SJSA1 (cell line): Measurements from ENCODE around the gene CFAP210. TPM values are rescaled to one million over a fixed set of nuclear protein-coding genes. Genes with fewer than 3 reads are reported as not detected.
A peak's percentile ranks its signal among the peaks of the same experiment; 100 is the strongest.
"Not testable (repeated sequence)": the region's sequence is repeated elsewhere in the genome, so short reads cannot be mapped to it uniquely, and the experiment has no call there.

Source experiments
- DNase-seq, 2 experiments: peaks; one replicate each; pipeline ENCODE4 v3.0.0-alpha.2; 2015 to 2020; ENCODE audit warnings: low spot score in 2 of 2, low read depth in 1 of 2
- H3K27ac ChIP-seq: fragments of 250-450 bp; sonication (Bioruptor Pico); 2 replicates; pipeline ENCODE4 v1.5.1; 2020; ENCODE audit warnings: mild to moderate bottlenecking, moderate library complexity
- H3K27me3 ChIP-seq: fragments of 250-450 bp; sonication (Bioruptor Pico); replicated peaks from 2 replicates; pipeline ENCODE4 v1.5.1; 2020; ENCODE audit warnings: mild to moderate bottlenecking, moderate library complexity
- H3K36me3 ChIP-seq: fragments of 250-450 bp; sonication (Bioruptor Pico); 2 replicates; pipeline ENCODE4 v1.5.1; 2020; ENCODE audit warnings: mild to moderate bottlenecking
- H3K4me1 ChIP-seq: fragments of 250-450 bp; sonication (Bioruptor Pico); replicated peaks from 2 replicates; pipeline ENCODE4 v1.6.1; 2021; ENCODE audit warnings: mild to moderate bottlenecking
- H3K4me3 ChIP-seq: fragments of 250-450 bp; sonication (Bioruptor Pico); 2 replicates; pipeline ENCODE4 v1.5.1; 2020; ENCODE audit warnings: mild to moderate bottlenecking
- H3K9me3 ChIP-seq: fragments of 250-450 bp; sonication (Bioruptor Pico); replicated peaks from 2 replicates; pipeline ENCODE4 v1.5.1; 2020; ENCODE audit warnings: mild to moderate bottlenecking
- total RNA-seq: library from RNA; depleted of rRNA; stranded (reverse); fragments of >200 nt; shearing (Covaris generic); gene quantifications from 2 replicates; pipeline ENCODE4 v1.2.3, GENCODE V29; 2014

CFAP210 gene
- total RNA-seq, 1 experiment from 2014 or later: not detected

GRCh38 chr2:169704160-169704708 lies 10.0 kb upstream of the CFAP210 start:
- Histone ChIP-seq H3K36me3 (no peaks in the 10 kb centered on the region), H3K4me1 (no peaks in the 10 kb centered on the region), H3K9me3 (no peaks in the 10 kb centered on the region), H3K4me3 (no peak overlapping the region), H3K27ac (no peak overlapping the region), H3K27me3 (no peaks in the 10 kb centered on the region)
- no peak for DNase-seq

DNA sequence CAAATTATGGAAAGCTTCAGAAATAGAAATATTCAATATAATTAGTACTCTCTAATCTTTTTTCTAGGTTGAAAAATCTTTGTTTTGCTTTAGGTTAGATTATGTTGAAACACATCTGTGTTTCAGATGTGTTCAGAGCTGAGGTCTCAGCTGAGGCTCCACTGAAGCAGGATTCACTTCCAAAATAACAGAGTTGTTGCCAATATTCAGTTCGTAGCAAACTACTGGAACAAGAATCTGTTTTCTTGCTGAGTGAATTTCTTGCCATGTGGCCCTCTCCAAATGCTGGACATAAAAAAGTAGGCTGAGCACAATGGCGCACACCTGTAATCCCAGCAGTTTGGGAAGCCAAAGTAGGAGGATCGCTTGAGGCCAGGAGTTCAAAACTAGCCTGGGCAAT lies 8.8 kb upstream of the CFAP210 start:
- Histone ChIP-seq H3K27ac (no peak overlapping the region), H3K4me3 (no peak overlapping the region), H3K27me3 (no peaks in the 10 kb centered on the region), H3K4me1 (no peaks in the 10 kb centered on the region), H3K9me3 (no peaks in the 10 kb centered on the region), H3K36me3 (no peaks in the 10 kb centered on the region)
- DNase-seq: no peak

DNA sequence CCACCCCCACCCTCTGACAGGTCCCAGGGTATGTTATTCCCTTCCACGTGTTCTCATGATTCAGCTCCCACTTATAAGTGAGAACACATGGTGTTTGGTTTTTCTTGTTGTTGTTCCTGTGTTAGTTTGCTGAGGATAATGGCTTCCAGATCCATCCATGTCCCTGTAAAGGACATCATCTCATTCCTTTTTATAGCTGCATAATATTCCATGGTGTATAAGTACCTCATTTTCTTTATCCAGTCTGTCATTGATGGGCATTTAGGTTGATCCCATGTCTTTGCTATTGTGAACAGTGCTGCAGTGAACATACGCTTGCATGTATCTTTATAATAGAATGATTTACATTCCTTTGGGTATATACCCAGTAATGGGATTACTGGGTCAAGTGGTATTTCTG lies 5.0 kb upstream of the CFAP210 start:
- not testable (repeated sequence) for H3K4me1 ChIP-seq, H3K9me3 ChIP-seq, H3K27ac ChIP-seq, DNase-seq, H3K27me3 ChIP-seq, H3K4me3 ChIP-seq, H3K36me3 ChIP-seq

GRCh38 chr2:169696381-169696780 lies 2.2 kb upstream of the CFAP210 start:
- no peak for DNase-seq
- Histone ChIP-seq H3K36me3 (no peaks in the 10 kb centered on the region), H3K4me1 (peaks cover 8% of the 10 kb centered on the region; the same call in 1 of the 2 replicates), H3K27me3 (no peaks in the 10 kb centered on the region), H3K4me3 (no peak overlapping the region), H3K9me3 (no peaks in the 10 kb centered on the region), H3K27ac (no peak overlapping the region)

GRCh38 chr2:169694894-169695260 lies 672 bp upstream of the CFAP210 start:
- Histone ChIP-seq H3K27ac (peak overlapping the region; percentile 66), H3K4me3 (peak overlapping the region; percentile 58), H3K4me1 (peaks cover 8% of the 10 kb centered on the region; the same call in 1 of the 2 replicates), H3K36me3 (no peaks in the 10 kb centered on the region), H3K9me3 (no peaks in the 10 kb centered on the region), H3K27me3 (no peaks in the 10 kb centered on the region)
- DNase-seq: no peak

DNA sequence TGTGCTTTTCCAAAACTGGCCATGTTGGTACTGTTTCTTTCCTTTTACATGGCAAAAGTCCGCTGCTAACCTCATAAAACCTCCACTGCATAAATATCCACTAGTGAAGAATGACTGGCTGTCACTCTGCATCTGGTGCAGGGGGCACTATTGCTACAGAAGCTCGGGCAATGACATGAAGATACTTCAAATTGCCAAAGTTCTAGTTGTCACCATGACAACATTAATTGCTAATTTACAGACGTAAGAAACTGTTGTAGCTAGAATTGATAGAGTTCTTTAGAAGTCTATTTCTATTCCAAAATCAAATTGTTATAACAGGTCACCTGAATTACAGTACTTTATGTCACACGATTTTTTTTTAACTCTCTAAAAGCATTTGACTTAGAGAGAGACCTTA lies 845 bp downstream of the CFAP210 start:
- no peak overlapping the region for H3K27ac ChIP-seq
- no peak overlapping the region for H3K4me3 ChIP-seq
- H3K27me3 ChIP-seq: no peaks in the 10 kb centered on the region
- no peak for DNase-seq
- H3K36me3 ChIP-seq: no peaks in the 10 kb centered on the region
- peaks cover 8% of the 10 kb centered on the region; the same call in 1 of the 2 replicates for H3K4me1 ChIP-seq
- H3K9me3 ChIP-seq: no peaks in the 10 kb centered on the region

DNA sequence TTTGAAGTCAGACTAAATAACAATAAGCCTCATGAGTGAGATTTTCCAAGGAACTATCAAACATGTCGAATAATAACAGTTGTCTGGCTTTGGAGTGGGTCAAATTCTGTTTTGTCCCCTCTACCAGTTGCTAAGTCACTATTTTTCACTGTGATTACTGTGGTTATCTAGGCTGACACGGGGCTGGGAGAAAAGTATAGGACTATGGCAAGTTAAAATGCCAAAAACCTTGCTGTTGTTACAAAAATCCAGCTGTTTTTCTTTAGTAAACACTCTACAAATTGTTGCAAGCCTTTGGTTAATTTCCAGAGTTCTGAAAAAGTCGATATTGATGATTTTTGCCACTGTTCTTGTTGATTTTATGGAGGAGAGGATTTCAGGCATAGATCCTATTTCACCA lies 1.5 kb downstream of the CFAP210 start:
- H3K4me3 ChIP-seq: no peak overlapping the region

DNA sequence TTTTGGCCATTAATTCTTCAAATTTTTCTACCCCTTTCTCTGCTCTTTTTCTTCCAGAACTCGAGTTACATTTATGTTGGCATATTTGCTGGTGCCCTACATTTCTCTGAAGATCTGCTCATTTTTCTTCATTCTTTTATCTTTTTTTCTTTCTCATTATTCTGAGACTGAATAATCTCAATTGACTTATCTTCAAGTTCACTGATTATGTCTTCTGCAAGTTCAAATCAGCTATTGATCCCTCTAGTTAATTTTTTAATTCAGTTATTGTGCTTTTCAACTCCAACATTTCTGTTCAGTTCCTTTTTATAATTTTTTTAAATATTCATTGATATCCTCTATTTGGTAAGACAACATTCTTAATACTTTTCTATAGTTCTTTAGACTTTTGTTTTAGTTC lies 3.2 kb downstream of the CFAP210 start:
- no peak overlapping the region for H3K27ac ChIP-seq
- H3K4me1 ChIP-seq: peaks cover 8% of the 10 kb centered on the region; the same call in 1 of the 2 replicates
- no peaks in the 10 kb centered on the region for H3K9me3 ChIP-seq
- no peaks in the 10 kb centered on the region for H3K27me3 ChIP-seq
- H3K4me3 ChIP-seq: no peak overlapping the region
- DNase-seq: no peak
- no peaks in the 10 kb centered on the region for H3K36me3 ChIP-seq

More for the DNA sequence above, 1.5 kb downstream of the CFAP210 start:
- peaks cover 8% of the 10 kb centered on the region; the same call in 1 of the 2 replicates for H3K4me1 ChIP-seq
- H3K27ac ChIP-seq: no peak overlapping the region
- no peak for DNase-seq
- no peaks in the 10 kb centered on the region for H3K9me3 ChIP-seq
- H3K36me3 ChIP-seq: no peaks in the 10 kb centered on the region
- H3K27me3 ChIP-seq: no peaks in the 10 kb centered on the region

GRCh38 chr2:169687943-169688342 lies 6.3 kb downstream of the CFAP210 start:
- H3K36me3 ChIP-seq, H3K27ac ChIP-seq, H3K4me3 ChIP-seq, H3K9me3 ChIP-seq, H3K4me1 ChIP-seq, DNase-seq, H3K27me3 ChIP-seq: not testable (repeated sequence)

- DNase-seq, H3K27ac ChIP-seq, H3K4me3 ChIP-seq, H3K36me3 ChIP-seq, H3K4me1 ChIP-seq, H3K9me3 ChIP-seq, H3K27me3 ChIP-seq: not testable (repeated sequence)
Measured at GRCh38 chr2:169686825-169687224, 7.4 kb downstream of the CFAP210 start.

GRCh38 chr2:169684712-169685111 lies 9.5 kb downstream of the CFAP210 start:
- H3K4me3 ChIP-seq, H3K27ac ChIP-seq, H3K36me3 ChIP-seq, H3K4me1 ChIP-seq, H3K27me3 ChIP-seq, H3K9me3 ChIP-seq, DNase-seq: not testable (repeated sequence)

GRCh38 chr2:169684135-169684565 lies 10.1 kb downstream of the CFAP210 start:
- H3K27ac ChIP-seq: no peak overlapping the region
- DNase-seq: no peak
- no peaks in the 10 kb centered on the region for H3K9me3 ChIP-seq
- H3K4me3 ChIP-seq: no peak overlapping the region
- no peaks in the 10 kb centered on the region for H3K4me1 ChIP-seq
- peaks cover 5% of the 10 kb centered on the region; the same call in 1 of the 2 replicates for H3K27me3 ChIP-seq
- H3K36me3 ChIP-seq: no peaks in the 10 kb centered on the region

DNA sequence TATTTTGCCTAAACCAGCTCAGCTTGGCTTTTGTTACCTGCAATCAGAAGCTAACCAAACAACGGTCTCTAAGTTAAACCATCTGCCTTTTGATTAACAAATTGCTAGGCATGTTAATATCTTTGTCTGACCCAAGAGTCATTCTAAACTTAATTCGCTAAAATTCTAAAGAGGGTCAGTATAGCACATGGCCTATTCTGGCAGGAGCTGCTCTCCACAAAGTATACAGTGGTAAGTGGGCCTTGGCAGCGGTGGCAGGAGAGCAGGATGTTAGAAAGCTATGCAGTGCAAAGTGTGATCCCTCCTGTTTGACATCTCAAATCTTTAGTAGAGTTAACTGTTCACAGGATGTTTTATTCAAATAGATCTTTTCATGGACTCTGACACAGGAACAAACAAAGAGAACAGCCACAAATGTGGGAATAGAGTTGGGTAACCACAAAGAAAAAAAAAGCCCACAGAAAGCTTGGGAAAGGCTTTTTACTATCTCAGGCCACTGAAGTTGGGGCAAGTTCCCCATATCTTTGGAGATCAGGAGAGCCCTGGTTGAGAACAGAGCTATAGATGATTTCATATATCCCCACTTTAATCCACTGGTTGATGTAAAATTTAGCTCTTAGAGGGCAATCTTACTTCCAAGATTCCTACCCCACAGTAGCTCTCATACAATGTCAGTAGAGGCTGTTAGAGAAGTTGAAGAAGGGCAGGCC lies 10.6 kb downstream of the CFAP210 start:
- H3K27ac ChIP-seq: no peak overlapping the region
- H3K36me3 ChIP-seq: no peaks in the 10 kb centered on the region
- H3K9me3 ChIP-seq: no peaks in the 10 kb centered on the region
- peaks cover 5% of the 10 kb centered on the region; the same call in 1 of the 2 replicates for H3K27me3 ChIP-seq
- H3K4me1 ChIP-seq: no peaks in the 10 kb centered on the region
- no peak overlapping the region for H3K4me3 ChIP-seq
- no peak for DNase-seq

DNA sequence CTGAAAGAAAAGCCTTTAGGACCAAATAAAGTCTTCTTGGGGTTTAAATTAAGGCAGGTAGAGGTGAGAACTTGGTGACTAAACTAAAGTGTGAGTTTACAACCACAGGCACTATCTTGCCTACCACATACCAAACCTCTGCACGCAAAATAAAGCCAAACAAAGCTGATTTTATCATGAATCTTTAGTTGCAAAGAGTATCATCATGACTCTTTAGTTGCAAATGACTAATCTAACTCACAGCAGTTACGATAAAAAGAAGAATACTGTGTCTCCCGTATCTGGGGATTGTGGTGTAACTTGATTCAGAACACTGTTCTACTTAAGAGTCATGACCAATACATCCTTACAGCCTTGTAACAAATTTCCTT lies 11.2 kb downstream of the CFAP210 start:
- Histone ChIP-seq H3K4me1 (no peaks in the 10 kb centered on the region), H3K36me3 (no peaks in the 10 kb centered on the region), H3K27ac (no peak overlapping the region), H3K4me3 (no peak overlapping the region), H3K27me3 (peaks cover 5% of the 10 kb centered on the region; the same call in 1 of the 2 replicates), H3K9me3 (no peaks in the 10 kb centered on the region)
- no peak for DNase-seq
